Ishikawa (cell line): Measurements from ENCODE around the gene AFG1L.

Source experiments
- CEBPB ChIP-seq: IDR thresholded peaks from 2 replicates; pipeline ENCODE4 v1.6.1; 2012
- CREB1 ChIP-seq: IDR thresholded peaks from 2 replicates; pipeline ENCODE4 v1.6.1; 2012; ENCODE audit warnings: low read depth
- EGR1 ChIP-seq: IDR thresholded peaks from 2 replicates; pipeline ENCODE4 v1.6.1; 2012
- NFIC ChIP-seq: IDR thresholded peaks from 2 replicates; pipeline ENCODE4 v1.6.1; 2012
- RAD21 ChIP-seq: IDR thresholded peaks from 2 replicates; pipeline ENCODE4 v1.6.1; 2012; ENCODE audit warnings: low read depth
- TEAD4 ChIP-seq: IDR thresholded peaks from 2 replicates; pipeline ENCODE4 v1.6.1; 2012
- YY1 ChIP-seq: IDR thresholded peaks from 2 replicates; pipeline ENCODE4 v1.6.1; 2012; ENCODE audit warnings: low read depth
- TF ChIP-seq, protein P1 (sequence below): IDR thresholded peaks from 2 replicates; pipeline ENCODE4 v1.6.1; 2012
- TF ChIP-seq, protein P2 (sequence below): IDR thresholded peaks from 2 replicates; pipeline ENCODE4 v1.6.1; 2012; ENCODE audit warnings: low read depth, mild to moderate bottlenecking

DNA sequence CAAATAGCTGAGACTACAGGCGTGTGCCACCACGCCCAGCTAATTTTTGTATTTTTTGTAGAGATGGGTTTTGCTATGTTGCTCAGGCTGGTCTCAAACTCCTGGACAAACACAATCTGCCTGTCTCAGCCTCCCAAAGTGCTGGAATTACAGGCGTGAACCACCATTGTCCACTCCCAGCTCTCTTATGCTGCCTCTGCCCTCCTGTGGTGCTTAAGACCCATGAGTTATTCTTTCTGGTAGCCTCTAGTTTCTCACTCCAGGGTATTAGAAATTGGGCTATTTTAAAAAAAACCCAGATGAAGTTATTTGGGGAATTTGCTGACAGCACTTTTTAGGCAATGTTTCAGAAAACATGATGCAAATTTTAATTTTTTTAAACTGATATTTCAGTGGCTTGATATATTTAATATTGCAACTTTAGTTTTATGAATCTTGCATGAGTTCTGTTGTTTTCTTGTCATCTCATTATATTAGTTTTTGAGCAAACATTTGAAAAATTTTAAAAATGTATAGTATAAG lies 151.8 kb downstream of the AFG1L start:
- TF ChIP-seq TEAD4 (no peak), RAD21 (no peak), EGR1 (no peak), YY1 (no peak), CREB1 (no peak), CEBPB (no peak), NFIC (no peak)
- TF ChIP-seq, protein P1, sequence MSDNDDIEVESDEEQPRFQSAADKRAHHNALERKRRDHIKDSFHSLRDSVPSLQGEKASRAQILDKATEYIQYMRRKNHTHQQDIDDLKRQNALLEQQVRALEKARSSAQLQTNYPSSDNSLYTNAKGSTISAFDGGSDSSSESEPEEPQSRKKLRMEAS, result no peak
- TF ChIP-seq, protein P2, sequence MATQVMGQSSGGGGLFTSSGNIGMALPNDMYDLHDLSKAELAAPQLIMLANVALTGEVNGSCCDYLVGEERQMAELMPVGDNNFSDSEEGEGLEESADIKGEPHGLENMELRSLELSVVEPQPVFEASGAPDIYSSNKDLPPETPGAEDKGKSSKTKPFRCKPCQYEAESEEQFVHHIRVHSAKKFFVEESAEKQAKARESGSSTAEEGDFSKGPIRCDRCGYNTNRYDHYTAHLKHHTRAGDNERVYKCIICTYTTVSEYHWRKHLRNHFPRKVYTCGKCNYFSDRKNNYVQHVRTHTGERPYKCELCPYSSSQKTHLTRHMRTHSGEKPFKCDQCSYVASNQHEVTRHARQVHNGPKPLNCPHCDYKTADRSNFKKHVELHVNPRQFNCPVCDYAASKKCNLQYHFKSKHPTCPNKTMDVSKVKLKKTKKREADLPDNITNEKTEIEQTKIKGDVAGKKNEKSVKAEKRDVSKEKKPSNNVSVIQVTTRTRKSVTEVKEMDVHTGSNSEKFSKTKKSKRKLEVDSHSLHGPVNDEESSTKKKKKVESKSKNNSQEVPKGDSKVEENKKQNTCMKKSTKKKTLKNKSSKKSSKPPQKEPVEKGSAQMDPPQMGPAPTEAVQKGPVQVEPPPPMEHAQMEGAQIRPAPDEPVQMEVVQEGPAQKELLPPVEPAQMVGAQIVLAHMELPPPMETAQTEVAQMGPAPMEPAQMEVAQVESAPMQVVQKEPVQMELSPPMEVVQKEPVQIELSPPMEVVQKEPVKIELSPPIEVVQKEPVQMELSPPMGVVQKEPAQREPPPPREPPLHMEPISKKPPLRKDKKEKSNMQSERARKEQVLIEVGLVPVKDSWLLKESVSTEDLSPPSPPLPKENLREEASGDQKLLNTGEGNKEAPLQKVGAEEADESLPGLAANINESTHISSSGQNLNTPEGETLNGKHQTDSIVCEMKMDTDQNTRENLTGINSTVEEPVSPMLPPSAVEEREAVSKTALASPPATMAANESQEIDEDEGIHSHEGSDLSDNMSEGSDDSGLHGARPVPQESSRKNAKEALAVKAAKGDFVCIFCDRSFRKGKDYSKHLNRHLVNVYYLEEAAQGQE, result no peak
